Thoracic aorta (tissue), 2 donors: ENCODE results near the gene ZNF680. TPM values are rescaled to one million over a fixed set of nuclear protein-coding genes. Genes with fewer than 3 reads are reported as not detected.
"Not testable (repeated sequence)": the region's sequence is repeated elsewhere in the genome, so short reads cannot be mapped to it uniquely, and the experiment has no call there.

ENCODE experiments used
- ATAC-seq: fragments of 150-250 bp; one replicate; pipeline ENCODE4 v1.8.0; 2017; ENCODE audit warnings: low read depth; ENCODE audit not compliant: insufficient number of reproducible peaks, low FRiP score
- DNase-seq: peaks from one replicate; pipeline ENCODE4 v3.0.0-alpha.2; 2020; ENCODE audit warnings: low spot score
- H3K27ac ChIP-seq, 2 donors: fragments of 200-600 bp; sonication (generic); 1 replicate in 1 of 2; 2 replicates in 1 of 2; pipeline ENCODE4 v1.5.1; 2016; ENCODE audit warnings: mild to moderate bottlenecking in 2 of 2, moderate library complexity in 2 of 2
- H3K27me3 ChIP-seq: fragments of 200-600 bp; sonication (generic); replicated peaks from 2 replicates; pipeline ENCODE4 v1.6.0; 2016; ENCODE audit warnings: mild to moderate bottlenecking; ENCODE audit not compliant: insufficient read depth
- H3K36me3 ChIP-seq: fragments of 200-600 bp; sonication (generic); one replicate; pipeline ENCODE4 v1.5.1; 2016
- H3K4me1 ChIP-seq, 2 donors: fragments of 200-600 bp; sonication (generic); 1 replicate in 1 of 2; 2 replicates in 1 of 2; pipeline versions ENCODE4 v1.5.1 to v1.6.0; 2016; ENCODE audit warnings: low read depth in 2 of 2, mild to moderate bottlenecking in 1 of 2; ENCODE audit not compliant: control insufficient read depth in 1 of 2
- H3K4me3 ChIP-seq: fragments of 200-600 bp; sonication (generic); 2 replicates; pipeline ENCODE4 v1.5.1; 2016; ENCODE audit warnings: mild to moderate bottlenecking
- H3K9me3 ChIP-seq: fragments of 200-600 bp; sonication (generic); 2 replicates; pipeline ENCODE4 v1.5.1; 2016
- CTCF ChIP-seq: fragments of 200-600 bp; sonication (generic); IDR thresholded peaks from one replicate; pipeline ENCODE4 v1.5.1; 2019; ENCODE audit warnings: antibody characterized with exemption
- total RNA-seq, 2 donors: library from RNA; depleted of rRNA; stranded (reverse); fragments of >200 nt; gene quantifications; one replicate each; pipeline versions ENCODE4 v1.1.0 to v1.2.3, GENCODE V29; 2016

Gene ZNF680
- total RNA-seq, 2 donors from 2014 or later = 32.6 to 35.4 TPM

GRCh38 chr7:64590971-64591370, 28.1 kb upstream of the ZNF680 start:
- H3K9me3 ChIP-seq = no peaks in the 10 kb centered on the region
- H3K4me3 ChIP-seq = no peak overlapping the region
- H3K4me1 ChIP-seq = no peaks in the 10 kb centered on the region
- H3K27me3 ChIP-seq = no peaks in the 10 kb centered on the region
- no peaks in the 10 kb centered on the region for H3K36me3 ChIP-seq
- no peak for TF ChIP-seq CTCF
- no peak overlapping the region for H3K27ac ChIP-seq
- no peak for ATAC-seq
- DNase-seq = no peak

GRCh38 chr7:64581926-64582894, 19.3 kb upstream of the ZNF680 start:
- Histone ChIP-seq H3K4me3 (no peak overlapping the region), H3K9me3 (no peaks in the 10 kb centered on the region), H3K36me3 (no peaks in the 10 kb centered on the region), H3K4me1 (peaks cover 0 to 10% of the 10 kb centered on the region in 2 donors), H3K27ac (no peak overlapping the region), H3K27me3 (no peaks in the 10 kb centered on the region)
- ATAC-seq = no peak
- DNase-seq = no peak
- no peak for TF ChIP-seq CTCF

- no peak overlapping the region for H3K4me3 ChIP-seq
- no peak for DNase-seq
- peaks cover 0 to 10% of the 10 kb centered on the region in 2 donors for H3K4me1 ChIP-seq
- TF ChIP-seq CTCF = no peak
- H3K27ac ChIP-seq = no peak overlapping the region
- no peak for ATAC-seq
- no peaks in the 10 kb centered on the region for H3K36me3 ChIP-seq
- H3K9me3 ChIP-seq = no peaks in the 10 kb centered on the region
- no peaks in the 10 kb centered on the region for H3K27me3 ChIP-seq
These were observed 18.5 kb upstream of the ZNF680 start for GRCh38 chr7:64581391-64581790.

GRCh38 chr7:64574540-64575099, 11.7 kb upstream of the ZNF680 start:
- Histone ChIP-seq H3K27ac (no peak overlapping the region), H3K9me3 (no peaks in the 10 kb centered on the region), H3K36me3 (no peaks in the 10 kb centered on the region), H3K4me1 (peaks cover 0 to 4% of the 10 kb centered on the region in 2 donors), H3K4me3 (peak overlapping the region; percentile 69), H3K27me3 (no peaks in the 10 kb centered on the region)
- peak; percentile 56 for ATAC-seq
- no peak for TF ChIP-seq CTCF
- peak; percentile 18 for DNase-seq

- not testable (repeated sequence) for DNase-seq, ATAC-seq, H3K4me1 ChIP-seq, H3K9me3 ChIP-seq, H3K27ac ChIP-seq, H3K27me3 ChIP-seq, H3K36me3 ChIP-seq
- peak overlapping the region; percentile 80 for H3K4me3 ChIP-seq
These were observed 7.4 kb upstream of the ZNF680 start for GRCh38 chr7:64570284-64570605.
